Camera-type eye (tissue), 1 donor: ENCODE measurements around the gene ANKFY1. TPM values are rescaled to one million over a fixed set of nuclear protein-coding genes. Genes with fewer than 3 reads are reported as not detected.

Experiments
- total RNA-seq: library from RNA; depleted of rRNA; stranded (reverse); fragments of >200 nt; gene quantifications from one replicate; pipeline ENCODE4 v1.2.3, GENCODE V29; 2014

The ANKFY1 gene
- total RNA-seq = 67.3 TPM

DNA sequence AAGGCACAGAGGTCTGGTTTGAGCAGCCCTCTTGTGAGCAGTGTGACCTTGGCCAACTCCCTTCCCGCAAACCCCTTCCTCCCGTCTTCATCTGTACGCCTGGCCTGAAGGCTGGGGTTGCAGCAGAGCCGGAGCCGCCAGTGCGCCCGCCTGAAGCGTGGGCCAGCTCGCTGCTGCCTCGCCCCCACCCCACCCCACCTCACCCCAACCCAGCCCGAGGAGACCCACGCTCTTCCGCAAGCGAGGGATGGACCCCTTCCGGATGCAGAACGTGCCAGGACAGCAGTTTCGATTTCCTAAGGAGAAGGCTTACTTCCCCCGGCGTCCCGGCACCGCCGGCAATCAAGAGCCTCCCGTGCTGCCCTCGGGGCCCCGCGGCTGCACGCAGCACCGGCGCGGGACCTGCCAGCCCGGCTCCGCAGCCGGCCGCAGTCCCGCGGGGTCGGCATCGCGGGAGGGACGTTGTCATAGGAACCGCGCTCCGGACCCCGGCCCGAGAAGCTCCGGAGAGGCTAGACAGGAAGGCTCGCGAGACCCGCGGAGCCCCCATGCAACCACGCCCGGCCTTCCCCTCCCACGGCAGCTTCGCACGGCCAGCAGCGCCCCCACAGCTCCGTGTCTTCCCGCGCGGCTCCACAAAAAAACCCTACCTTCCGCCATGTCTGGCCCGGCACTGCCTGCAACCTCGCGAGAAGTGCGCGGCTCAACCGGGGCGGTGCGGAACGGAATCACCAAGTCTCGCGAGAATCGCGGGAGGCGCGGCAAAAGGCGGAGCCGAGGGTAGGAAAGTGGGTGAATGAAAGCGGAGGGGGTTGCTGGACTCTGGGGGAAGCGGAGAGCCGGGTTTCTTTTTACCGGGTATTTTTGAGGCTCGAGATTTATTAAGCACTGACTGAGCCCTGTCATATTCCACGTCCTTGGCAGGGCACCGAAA, at the start of gene ANKFY1:
Gene ANKFY1, minus strand, starts transcription at position 698 of the 934 bp plus-strand sequence. Its CDS starts 38 bp downstream, at position 660.

Other genes starting within 250 kb of the ANKFY1 start
- gene ZZEF1, start 120.9 kb downstream of the ANKFY1 start, total RNA-seq = 72.8 TPM
- gene CYB5D2, start 120.8 kb downstream of the ANKFY1 start, total RNA-seq = 25.2 TPM
- 51.8 TPM for gene UBE2G1, start 102.7 kb upstream of the ANKFY1 start, total RNA-seq
- gene SPNS3, start 170.0 kb upstream of the ANKFY1 start, total RNA-seq = 0.49 TPM
- 22.5 TPM for gene SPNS2, start 234.9 kb upstream of the ANKFY1 start, total RNA-seq